H1 (cell line): Measurements from ENCODE around the gene CRIP1. TPM values are rescaled to one million over a fixed set of nuclear protein-coding genes. Genes with fewer than 3 reads are reported as not detected.

Experiments used
- CTCF ChIA-PET: fragments of 300-600 bp; sonication (Branson Sonifier 250); formaldehyde crosslinking; loops from one replicate; lab custom pipeline; 2021; ENCODE audit not compliant: partially characterized antibody; lab: Charles Lee
- POLR2A ChIA-PET: fragments of 300-600 bp; sonication (Branson Sonifier 250); formaldehyde crosslinking; loops from one replicate; lab custom pipeline; 2021; ENCODE audit warnings: inconsistent platforms; ENCODE audit not compliant: partially characterized antibody; lab: Charles Lee
- DNase-seq, 2 experiments: peaks; one replicate each; pipeline versions ENCODE4 v3.0.0 to v3.0.0-alpha.2; 2010 to 2022; ENCODE audit warnings: low spot score in 2 of 2, low read depth in 1 of 2, mixed read lengths in 1 of 2
- FAIRE-seq: peaks from 2 replicates; lab custom pipeline; 2011; peaks lifted over from hg19 to GRCh38; lab: Jason Lieb, UNC
- H2AFZ ChIP-seq: 2 replicates; pipeline ENCODE4 v1.8.1; 2012; ENCODE audit warnings: low read length, inconsistent platforms
- H2AK5ac ChIP-seq: 2 replicates; pipeline ENCODE4 v1.6.1; 2013; ENCODE audit warnings: low read depth, low read length
- H2BK120ac ChIP-seq: replicated peaks from 2 replicates; pipeline ENCODE3; 2013; ENCODE audit warnings: low read depth, low read length, inconsistent platforms
- H2BK12ac ChIP-seq: 2 replicates; pipeline ENCODE4 v1.6.1; 2013; ENCODE audit warnings: low read depth, low read length
- H2BK15ac ChIP-seq: 2 replicates; pipeline ENCODE4 v1.6.1; 2013; ENCODE audit warnings: low read length
- H2BK20ac ChIP-seq: 2 replicates; pipeline ENCODE4 v1.6.1; 2013; ENCODE audit warnings: low read length
- H2BK5ac ChIP-seq: 2 replicates; pipeline ENCODE4 v1.6.1; 2013; ENCODE audit warnings: low read depth, low read length
- H3K14ac ChIP-seq: 2 replicates; pipeline ENCODE4 v1.6.1; 2013; ENCODE audit warnings: inconsistent platforms; ENCODE audit not compliant: insufficient read length
- H3K18ac ChIP-seq: 2 replicates; pipeline ENCODE4 v1.6.1; 2013; ENCODE audit warnings: low read length; ENCODE audit errors: extremely low read depth
- H3K23ac ChIP-seq: 2 replicates; pipeline ENCODE4 v1.6.1; 2013; ENCODE audit warnings: inconsistent platforms; ENCODE audit not compliant: insufficient read length
- H3K23me2 ChIP-seq: 2 replicates; pipeline ENCODE4 v1.6.1; 2013; ENCODE audit warnings: low read depth, low read length
- H3K27ac ChIP-seq: 2 replicates; pipeline ENCODE4 v1.6.1; 2011; ENCODE audit warnings: low read depth, low read length, inconsistent platforms
- H3K27me3 ChIP-seq, 4 experiments: replicated peaks in 1 of 4; 1 replicate in 1 of 4; 2 replicates in 3 of 4; pipeline versions ENCODE4 v1.6.1 to v1.8.1; 2011 to 2013; ENCODE audit warnings: low read length in 3 of 4, mild to moderate bottlenecking in 3 of 4, inconsistent platforms in 2 of 4, mixed read lengths in 2 of 4, moderate library complexity in 1 of 4; ENCODE audit not compliant: control insufficient read depth in 3 of 4, insufficient read depth in 3 of 4; ENCODE audit errors: extremely low read depth in 1 of 4
- H3K36me3 ChIP-seq, 4 experiments: 2 replicates each; pipeline versions ENCODE4 v1.6.1 to v1.8.1; 2011 to 2013; ENCODE audit warnings: mild to moderate bottlenecking in 4 of 4, low read length in 3 of 4, moderate library complexity in 2 of 4, control low read depth in 1 of 4, inconsistent platforms in 1 of 4; ENCODE audit not compliant: insufficient read depth in 4 of 4, control insufficient read depth in 2 of 4
- H3K4ac ChIP-seq: replicated peaks from 2 replicates; pipeline ENCODE3; 2013; ENCODE audit warnings: low read length, low read depth, mixed read lengths, inconsistent platforms; ENCODE audit not compliant: insufficient read length
- H3K4me1 ChIP-seq, 4 experiments: replicated peaks in 1 of 4; 1 replicate in 1 of 4; 2 replicates in 3 of 4; pipeline versions ENCODE4 v1.6.1 to v1.8.1; 2011 to 2013; ENCODE audit warnings: low read length in 3 of 4, inconsistent platforms in 2 of 4, mixed read lengths in 1 of 4; ENCODE audit not compliant: insufficient read depth in 4 of 4, control insufficient read depth in 3 of 4
- H3K4me2 ChIP-seq, 2 experiments: 2 replicates each; pipeline versions ENCODE4 v1.6.1 to v1.8.1; 2011 to 2013; ENCODE audit warnings: low read depth in 2 of 2, low read length in 2 of 2, control low read depth in 1 of 2, inconsistent platforms in 1 of 2, mild to moderate bottlenecking in 1 of 2; ENCODE audit not compliant: insufficient read depth in 1 of 2
- H3K4me3 ChIP-seq, 4 experiments: fragments of 200-600, 300-600 bp in 1 of 4; sonication (generic), shearing (Covaris generic), sonication (Bioruptor Twin) in 1 of 4; 2 replicates each; pipeline versions ENCODE4 v1.5.1 to v1.8.1; 2011 to 2016; ENCODE audit warnings: low read length in 4 of 4, low read depth in 3 of 4, control low read depth in 2 of 4, inconsistent platforms in 2 of 4, mild to moderate bottlenecking in 2 of 4, mixed read lengths in 1 of 4, moderate library complexity in 1 of 4; ENCODE audit not compliant: insufficient read depth in 2 of 4; ENCODE audit errors: extremely low read depth in 1 of 4
- H3K56ac ChIP-seq: replicated peaks from 2 replicates; pipeline ENCODE3; 2013; ENCODE audit warnings: low read depth, mild to moderate bottlenecking, mixed read lengths, low read length, inconsistent platforms; ENCODE audit not compliant: insufficient read length
- H3K79me1 ChIP-seq: 2 replicates; pipeline ENCODE4 v1.6.1; 2013; ENCODE audit warnings: low read depth, low read length, control low read depth
- H3K79me2 ChIP-seq, 2 experiments: 2 replicates each; pipeline versions ENCODE4 v1.6.1 to v1.8.1; 2012 to 2013; ENCODE audit warnings: low read length in 2 of 2, mild to moderate bottlenecking in 2 of 2, inconsistent platforms in 1 of 2; ENCODE audit not compliant: insufficient read depth in 2 of 2, control insufficient read depth in 1 of 2
- H3K9ac ChIP-seq, 4 experiments: replicated peaks in 1 of 4; 1 replicate in 1 of 4; 2 replicates in 3 of 4; pipeline versions ENCODE4 v1.6.1 to v1.8.1; 2011 to 2013; ENCODE audit warnings: low read depth in 3 of 4, low read length in 3 of 4, control low read depth in 2 of 4, mild to moderate bottlenecking in 2 of 4, moderate library complexity in 2 of 4, inconsistent platforms in 1 of 4; ENCODE audit errors: extremely low read depth in 1 of 4
- H3K9me3 ChIP-seq, 2 experiments: 2 replicates each; pipeline versions ENCODE4 v1.6.1 to v1.8.1; 2012 to 2013; ENCODE audit warnings: mild to moderate bottlenecking in 2 of 2, moderate library complexity in 2 of 2, control low read depth in 1 of 2, inconsistent platforms in 1 of 2, low read depth in 1 of 2, low read length in 1 of 2, mixed read lengths in 1 of 2; ENCODE audit not compliant: insufficient read depth in 2 of 2
- H4K20me1 ChIP-seq, 2 experiments: replicated peaks in 1 of 2; 2 replicates each; pipeline versions ENCODE3 to v1.8.1; 2011 to 2013; ENCODE audit warnings: inconsistent platforms in 2 of 2, low read length in 2 of 2, mild to moderate bottlenecking in 1 of 2; ENCODE audit not compliant: insufficient read depth in 2 of 2, control insufficient read depth in 1 of 2
- H4K5ac ChIP-seq: 2 replicates; pipeline ENCODE4 v1.6.1; 2013; ENCODE audit warnings: low read length, low read depth, mixed read lengths, inconsistent platforms; ENCODE audit not compliant: insufficient read length
- H4K8ac ChIP-seq: 2 replicates; pipeline ENCODE4 v1.8.0; 2013; ENCODE audit warnings: mild to moderate bottlenecking, moderate library complexity, low read length, inconsistent platforms; ENCODE audit not compliant: insufficient read depth; ENCODE audit errors: extremely low read depth
- H4K91ac ChIP-seq: replicated peaks from 2 replicates; pipeline ENCODE3; 2013; ENCODE audit warnings: low read length, mixed read lengths, inconsistent platforms; ENCODE audit not compliant: insufficient read length
- ASH2L ChIP-seq: fragments of 200-600, 300-600 bp; sonication (generic); IDR thresholded peaks from one replicate; pipeline ENCODE4 v1.7.1; 2017; ENCODE audit warnings: low read length
- BRCA1 ChIP-seq: IDR thresholded peaks from 2 replicates; pipeline ENCODE4 v1.6.1; 2012; ENCODE audit warnings: low read depth, low read length, improper control_type of control experiment
- FOSL1 ChIP-seq: IDR thresholded peaks from 2 replicates; pipeline ENCODE4 v1.6.1; 2011; ENCODE audit warnings: mild to moderate bottlenecking, low read depth, low read length, moderate library complexity; ENCODE audit not compliant: insufficient read depth
- GTF2F1 ChIP-seq: IDR thresholded peaks from 2 replicates; pipeline ENCODE4 v1.6.1; 2012; ENCODE audit warnings: low read depth, low read length, improper control_type of control experiment, borderline replicate concordance
- JUND ChIP-seq: IDR thresholded peaks from 2 replicates; pipeline ENCODE4 v1.6.1; 2011; ENCODE audit warnings: mild to moderate bottlenecking, improper control_type of control experiment, low read length
- KDM4A ChIP-seq: IDR thresholded peaks from one replicate; pipeline ENCODE4 v1.7.1; 2012; ENCODE audit warnings: low read depth, mild to moderate bottlenecking, moderate library complexity, low read length, inconsistent platforms; ENCODE audit not compliant: severe bottlenecking
- KDM5A ChIP-seq: fragments of 200-600 bp; IDR thresholded peaks from 2 replicates; pipeline ENCODE4 v1.7.1; 2012; ENCODE audit warnings: mild to moderate bottlenecking, low read length, inconsistent platforms, mixed read lengths
- MAX ChIP-seq: IDR thresholded peaks from 2 replicates; pipeline ENCODE4 v1.6.1; 2012; ENCODE audit warnings: inconsistent platforms
- NANOG ChIP-seq: IDR thresholded peaks from 2 replicates; pipeline ENCODE4 v1.6.1; 2011; ENCODE audit warnings: low read length, low read depth, mild to moderate bottlenecking, inconsistent platforms; ENCODE audit not compliant: insufficient read depth, poor library complexity, severe bottlenecking
- SP1 ChIP-seq: IDR thresholded peaks from 2 replicates; pipeline ENCODE4 v1.6.1; 2011; ENCODE audit warnings: low read depth, low read length
- SP4 ChIP-seq: IDR thresholded peaks from 2 replicates; pipeline ENCODE4 v1.6.1; 2012; ENCODE audit warnings: low read length, inconsistent platforms
- TBP ChIP-seq: IDR thresholded peaks from 2 replicates; pipeline ENCODE4 v1.6.1; 2011; ENCODE audit warnings: low read depth, low read length, improper control_type of control experiment
- WGBS, 2 experiments: shearing (Covaris generic) in 1 of 2; methylation state at CpG; one replicate each; pipeline versions ENCODE4 v1.1.6 to v1.1.7; 2013 to 2015; ENCODE audit warnings: low lambda C conversion rate in 2 of 2, mixed read lengths in 2 of 2, inconsistent platforms in 1 of 2, low coverage in 1 of 2, missing lambda C conversion rate in 1 of 2; ENCODE audit not compliant: insufficient replicate concordance in 2 of 2, insufficient coverage in 1 of 2, insufficient read length in 1 of 2; ENCODE audit errors: extremely low coverage in 1 of 2, missing lambda C conversion rate in 1 of 2; 5-methylcytosine and 5-hydroxymethylcytosine counted together
- polyA plus RNA-seq, 7 experiments: library from polyadenylated mRNA; depleted of rRNA in 3 of 7; stranded (reverse) in 5 of 7; unstranded in 2 of 7; fragments of >200 nt in 5 of 7; fragments of 200-250 nt in 2 of 7; gene quantifications; 1 replicate in 5 of 7; 2 replicates in 1 of 7; 4 replicates in 1 of 7; pipeline versions ENCODE4 v1.2.1 to v1.2.3, GENCODE V29; 2011 to 2013; ENCODE audit warnings: missing spikeins in 2 of 7, mixed read lengths in 2 of 7
- total RNA-seq: library from RNA; stranded (reverse); fragmentation: NEBNext Ultra II Directional; extraction: Animal tissue kit (Norgen Biotek cat#: 25700); gene quantifications from 2 replicates; pipeline ENCODE4 v1.2.1, GENCODE V29; 2021

CRIP1 gene
- total and polyA plus RNA-seq, 2 of the 8 experiments (the other 6 are each of a cell fraction or from before 2014, with no cell fraction given): 1.2 to 2.2 TPM

- H2BK15ac ChIP-seq: 0 out of 2 replicates have a peak overlapping the region, but pooled peaks have one; percentile 61
- CTCF ChIA-PET: interaction anchor here (0.6 to 5.0 kb wide), 33 partner anchors 9 to 440 kb away, joined by 3 to 70 read pairs (median 4); no protein-coding TSS in a partner anchor
- H3K14ac ChIP-seq: no peak overlapping the region
- H2BK20ac ChIP-seq: no peak overlapping the region
- no peak for DNase-seq
- H4K91ac ChIP-seq: no peak overlapping the region
- H3K4me3 ChIP-seq: no peak overlapping the region
- no peaks in the 10 kb centered on the region for H3K9me3 ChIP-seq
- no peak overlapping the region for H3K56ac ChIP-seq
- H3K79me2 ChIP-seq: no peaks in the 10 kb centered on the region
- H2AFZ ChIP-seq: no peak overlapping the region
- H2BK5ac ChIP-seq: no peak overlapping the region
- no peak overlapping the region for H3K23ac ChIP-seq
- H2BK12ac ChIP-seq: peak overlapping the region; percentile 99; the same call in 1 of the 2 replicates
- H3K79me1 ChIP-seq: no peaks in the 10 kb centered on the region
- H3K18ac ChIP-seq: no peak overlapping the region
- 58% methylated on average over 7 of the region's 15 CpGs; no CpG with 5 or more reads in 1 of the 2 experiments for WGBS, 2 experiments
- H3K4me2 ChIP-seq: no peak overlapping the region; a peak in 1 of 4 replicates
- peaks cover 4% of the 10 kb centered on the region; the same call in 1 of the 2 replicates for H3K23me2 ChIP-seq
- H3K27ac ChIP-seq: no peak overlapping the region
- H3K27me3 ChIP-seq: peaks cover 51 to 99% (median 83%) of the 10 kb centered on the region in 4 experiments
- POLR2A ChIA-PET: interaction anchor here (1.2 to 1.6 kb wide), 5 partner anchors 9 to 72 kb away, joined by 3 to 8 read pairs (median 3); partner anchors contain the start of gene TEDC1
- H3K4me1 ChIP-seq: peaks cover 0 to 43% (median 31%) of the 10 kb centered on the region in 4 experiments; a peak in 6 of 7 replicates
- FAIRE-seq: no peak
- no peak overlapping the region for H2BK120ac ChIP-seq
- peaks cover 0 to 3% (median 0%) of the 10 kb centered on the region in 4 experiments; a peak in 1 of 8 replicates for H3K36me3 ChIP-seq
- no peak overlapping the region; a peak in 1 of 7 replicates for H3K9ac ChIP-seq
- TF ChIP-seq BRCA1 (no peak), FOSL1 (no peak), JUND (no peak), KDM4A (no peak), GTF2F1 (no peak), MAX (no peak), SP4 (no peak), NANOG (no peak), KDM5A (no peak), TBP (no peak), SP1 (no peak), ASH2L (no peak)
- H3K4ac ChIP-seq: no peak overlapping the region
- H2AK5ac ChIP-seq: no peak overlapping the region
- H4K20me1 ChIP-seq: peaks cover 4 to 13% of the 10 kb centered on the region in 2 experiments
- peak overlapping the region; percentile 63; the same call in 1 of the 2 replicates for H4K8ac ChIP-seq
- no peak overlapping the region for H4K5ac ChIP-seq
These were observed 6.4 kb upstream of the CRIP1 start for GRCh38 chr14:105480199-105480746.
